GM12878 (cell line): ENCODE results near the gene REST. TPM values are rescaled to one million over a fixed set of nuclear protein-coding genes. Genes with fewer than 3 reads are reported as not detected.

Source experiments
- BCL3 ChIP-seq: IDR thresholded peaks from 2 replicates; pipeline ENCODE4 v1.6.1; 2011; ENCODE audit warnings: borderline replicate concordance, low read depth, mild to moderate bottlenecking, moderate library complexity, low read length; ENCODE audit not compliant: insufficient read depth, poor library complexity, severe bottlenecking
- BMI1 ChIP-seq: fragments of 450-650 bp; IDR thresholded peaks from 2 replicates; pipeline ENCODE4 v1.6.1; 2016; ENCODE audit warnings: mild to moderate bottlenecking, moderate library complexity, borderline replicate concordance
- CBX5 ChIP-seq: sonication (generic); IDR thresholded peaks from 2 replicates; pipeline ENCODE4 v1.6.1; 2016; ENCODE audit warnings: low read depth, moderate library complexity, mild to moderate bottlenecking, inconsistent platforms
- CHD2 ChIP-seq: IDR thresholded peaks from 2 replicates; pipeline ENCODE4 v1.6.1; 2011; ENCODE audit warnings: low read depth, low read length, improper control_type of control experiment, borderline replicate concordance
- IRF5 ChIP-seq: fragments of 450-650 bp; IDR thresholded peaks from 2 replicates; pipeline ENCODE4 v1.6.1; 2017; ENCODE audit warnings: borderline replicate concordance
- MEF2B ChIP-seq: fragments of 450-650 bp; IDR thresholded peaks from 2 replicates; pipeline ENCODE4 v1.6.1; 2018; ENCODE audit warnings: mild to moderate bottlenecking, moderate library complexity; ENCODE audit not compliant: partially characterized antibody, poor library complexity, severe bottlenecking
- MTA2 ChIP-seq: fragments of 450-650 bp; IDR thresholded peaks from 2 replicates; pipeline ENCODE4 v1.6.1; 2016; ENCODE audit warnings: low read depth, mild to moderate bottlenecking, moderate library complexity
- POLR2AphosphoS2 ChIP-seq: IDR thresholded peaks from 2 replicates; pipeline ENCODE4 v1.6.1; 2011; ENCODE audit warnings: low read depth, mild to moderate bottlenecking, low read length, improper control_type of control experiment, moderate library complexity
- RELB ChIP-seq: fragments of 450-650 bp; IDR thresholded peaks from 2 replicates; pipeline ENCODE4 v1.6.1; 2017; ENCODE audit warnings: low read depth, mild to moderate bottlenecking, moderate library complexity
- TARDBP ChIP-seq: IDR thresholded peaks from 2 replicates; pipeline ENCODE4 v1.6.1; 2016; ENCODE audit warnings: borderline replicate concordance
- ZBED1 ChIP-seq: IDR thresholded peaks from 2 replicates; pipeline ENCODE4 v1.6.1; 2016; ENCODE audit warnings: borderline replicate concordance
- ZBTB4 ChIP-seq: fragments of 450-650 bp; formaldehyde crosslinking; IDR thresholded peaks from 2 replicates; pipeline ENCODE4 v1.4.0; 2022; ENCODE audit warnings: mild to moderate bottlenecking, moderate library complexity
- ZNF592 ChIP-seq: fragments of 450-650 bp; IDR thresholded peaks from 2 replicates; pipeline ENCODE4 v1.6.1; 2017; ENCODE audit warnings: mild to moderate bottlenecking, moderate library complexity
- ZSCAN29 ChIP-seq: fragments of 450-650 bp; IDR thresholded peaks from 2 replicates; pipeline ENCODE4 v1.6.1; 2017; ENCODE audit warnings: mild to moderate bottlenecking, moderate library complexity
- polyA plus RNA-seq, 11 experiments: library from polyadenylated mRNA; depleted of rRNA in 4 of 11; unstranded in 6 of 11; stranded (reverse) in 5 of 11; fragments of >200 nt; fragmentation: Nextera tagmentation in 4 of 11; fragmentation: Illumina TruSeq in 1 of 11; extraction: Ambion mirVana in 4 of 11; extraction: Trizol in 1 of 11; gene quantifications; 1 replicate in 1 of 11; 2 replicates in 10 of 11; pipeline versions ENCODE4 v1.2.1 to v1.2.3, GENCODE V29; 2011 to 2016; ENCODE audit warnings: inconsistent platforms in 2 of 11, missing spikeins in 2 of 11, low read depth in 1 of 11
- total RNA-seq, 4 experiments: library from RNA; depleted of rRNA in 3 of 4; stranded (reverse); fragments of >200 nt in 3 of 4; fragmentation: Illumina TruSeq in 1 of 4; extraction: Trizol in 1 of 4; gene quantifications; 2 replicates each; pipeline versions ENCODE4 v1.2.1 to v1.2.3, GENCODE V29; 2013 to 2021

Gene REST
- total and polyA plus RNA-seq, 10 of the 15 experiments (the other 5 are each of a cell fraction or from before 2014, with no cell fraction given): 3.7 to 36.3 (median 20.4) TPM

- TF ChIP-seq ZNF592 (0 out of 2 replicates have a peak, but pooled peaks have one; percentile 58), BCL3 (peak; percentile 9), ZSCAN29 (no peak), MEF2B (no peak), ZBED1 (no peak), TARDBP (no peak), BMI1 (no peak), ZBTB4 (CRISPR knock-in tag) (no peak), IRF5 (no peak), POLR2AphosphoS2 (0 out of 2 replicates have a peak, but pooled peaks have one; percentile 44), CBX5 (no peak), MTA2 (no peak), CHD2 (no peak), RELB (no peak)
Measured at GRCh38 chr4:56908206-56909085, 746 bp downstream of the REST start (continued).
